NT2/D1 (cell line): ENCODE data around the gene HIPK2.

ENCODE experiments used
- DNase-seq: peaks from one replicate; pipeline ENCODE4 v3.0.0-alpha.2; 2011; ENCODE audit warnings: low read depth, low spot score
- H3K27me3 ChIP-seq: 2 replicates; pipeline ENCODE4 v1.6.0; 2011; ENCODE audit warnings: mild to moderate bottlenecking; ENCODE audit not compliant: insufficient read length, insufficient read depth
- H3K36me3 ChIP-seq: 2 replicates; pipeline ENCODE4 v1.6.1; 2011; ENCODE audit warnings: mild to moderate bottlenecking, low read length, mixed read lengths; ENCODE audit not compliant: insufficient read depth, insufficient read length
- H3K4me1 ChIP-seq: 2 replicates; pipeline ENCODE4 v1.5.1; 2011; ENCODE audit not compliant: insufficient read depth, insufficient read length
- H3K4me3 ChIP-seq: 2 replicates; pipeline ENCODE4 v1.5.1; 2011; ENCODE audit warnings: low read depth; ENCODE audit not compliant: insufficient read length
- H3K9ac ChIP-seq: 2 replicates; pipeline ENCODE4 v1.6.0; 2011; ENCODE audit warnings: low read depth; ENCODE audit not compliant: insufficient read length
- H3K9me3 ChIP-seq: 2 replicates; pipeline ENCODE4 v1.5.1; 2011; ENCODE audit warnings: mild to moderate bottlenecking, low read length; ENCODE audit not compliant: insufficient read depth
- SUZ12 ChIP-seq: IDR thresholded peaks from 2 replicates; pipeline ENCODE4 v1.6.1; 2011; ENCODE audit not compliant: insufficient read length, insufficient read depth; ENCODE audit errors: extremely low read depth
- YY1 ChIP-seq: IDR thresholded peaks from 2 replicates; pipeline ENCODE4 v1.6.1; 2011; ENCODE audit not compliant: insufficient read length, insufficient read depth
- ZNF274 ChIP-seq: IDR thresholded peaks from 2 replicates; pipeline ENCODE4 v1.6.1; 2011; ENCODE audit warnings: mild to moderate bottlenecking, low read depth, low read length

HIPK2 gene

GRCh38 chr7:139626817-139627216, 151.0 kb downstream of the HIPK2 start:
- DNase-seq = no peak
- Histone ChIP-seq H3K9me3 (no peaks in the 10 kb centered on the region), H3K36me3 (peaks cover 18% of the 10 kb centered on the region), H3K27me3 (no peaks in the 10 kb centered on the region), H3K9ac (no peak overlapping the region), H3K4me3 (no peak overlapping the region), H3K4me1 (peaks cover 3% of the 10 kb centered on the region)
- TF ChIP-seq SUZ12 (no peak), YY1 (no peak), ZNF274 (no peak)

GRCh38 chr7:139623518-139623917, 154.3 kb downstream of the HIPK2 start:
- H3K4me1 ChIP-seq = peaks cover 3% of the 10 kb centered on the region
- peaks cover 16% of the 10 kb centered on the region for H3K36me3 ChIP-seq
- TF ChIP-seq YY1 = no peak
- TF ChIP-seq SUZ12 = no peak
- TF ChIP-seq ZNF274 = no peak
- no peak for DNase-seq
- H3K27me3 ChIP-seq = no peaks in the 10 kb centered on the region
- no peak overlapping the region for H3K9ac ChIP-seq
- H3K9me3 ChIP-seq = no peaks in the 10 kb centered on the region
- no peak overlapping the region for H3K4me3 ChIP-seq

DNA sequence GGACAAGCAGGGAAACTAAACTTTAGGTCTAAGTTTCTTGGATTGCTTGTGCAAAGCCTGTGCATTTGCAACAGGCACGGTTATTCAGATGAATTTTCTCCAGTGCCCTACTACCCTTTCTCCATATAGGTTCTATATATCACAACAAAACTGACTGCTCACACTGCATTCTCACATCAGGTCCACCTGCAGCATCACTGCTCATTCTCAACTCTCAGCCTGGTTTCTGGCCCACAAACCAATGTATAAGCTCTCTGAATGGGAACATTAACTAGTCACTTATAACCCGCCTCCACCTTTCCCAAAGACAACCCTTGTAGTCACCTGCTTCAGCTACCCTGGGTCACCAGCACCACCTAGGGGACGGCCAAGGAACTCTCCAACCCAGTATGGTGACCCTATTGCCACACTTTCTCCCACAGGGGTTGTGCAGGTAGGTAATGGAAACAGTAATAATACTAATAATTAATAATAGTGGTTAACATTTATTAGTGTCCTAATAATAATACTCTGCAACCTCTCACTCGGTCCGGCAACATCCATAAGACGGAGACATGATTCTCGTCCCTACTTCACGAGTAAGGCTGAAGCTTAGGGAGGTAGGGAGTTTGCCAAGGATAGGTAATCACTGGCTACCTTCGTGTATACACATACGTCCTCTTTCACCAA, 157.0 kb downstream of the HIPK2 start:
- H3K27me3 ChIP-seq = no peaks in the 10 kb centered on the region
- no peak overlapping the region for H3K9ac ChIP-seq
- H3K4me1 ChIP-seq = no peaks in the 10 kb centered on the region
- peak; percentile 47 for DNase-seq
- H3K4me3 ChIP-seq = no peak overlapping the region
- TF ChIP-seq SUZ12 = no peak
- TF ChIP-seq YY1 = no peak
- TF ChIP-seq ZNF274 = no peak
- H3K9me3 ChIP-seq = no peaks in the 10 kb centered on the region
- H3K36me3 ChIP-seq = peaks cover 10% of the 10 kb centered on the region

GRCh38 chr7:139619367-139619657, 158.5 kb downstream of the HIPK2 start:
- TF ChIP-seq YY1 (no peak), ZNF274 (no peak), SUZ12 (no peak)
- H3K27me3 ChIP-seq = no peaks in the 10 kb centered on the region
- no peak overlapping the region for H3K4me3 ChIP-seq
- DNase-seq = no peak
- no peaks in the 10 kb centered on the region for H3K9me3 ChIP-seq
- no peaks in the 10 kb centered on the region for H3K4me1 ChIP-seq
- H3K9ac ChIP-seq = no peak overlapping the region
- H3K36me3 ChIP-seq = peaks cover 4% of the 10 kb centered on the region

GRCh38 chr7:139618482-139619366, 159.1 kb downstream of the HIPK2 start:
- peak; percentile 28 for DNase-seq
- H3K36me3 ChIP-seq = peaks cover 4% of the 10 kb centered on the region
- no peaks in the 10 kb centered on the region for H3K4me1 ChIP-seq

DNA sequence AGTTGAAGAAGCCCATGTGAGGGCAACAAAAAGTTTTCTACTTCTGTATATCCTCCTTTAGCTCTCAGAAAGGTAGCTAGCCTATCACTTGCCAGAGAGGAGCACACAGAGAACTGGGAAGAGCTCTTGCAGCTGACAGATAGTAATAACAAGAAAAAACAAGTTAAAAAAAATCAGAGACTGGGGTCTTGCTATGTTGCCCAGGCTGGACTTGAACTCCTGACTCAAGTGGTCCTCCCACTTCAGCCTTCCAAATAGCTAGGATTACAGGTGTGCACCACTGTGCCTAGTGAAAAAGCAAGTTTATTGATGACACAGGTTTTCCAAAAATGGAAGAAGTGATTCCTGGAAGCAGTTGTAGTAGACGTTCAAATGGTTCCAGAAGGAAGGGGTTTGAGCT, 160.7 kb downstream of the HIPK2 start:
- no peak overlapping the region for H3K9ac ChIP-seq
- H3K36me3 ChIP-seq = peaks cover 4% of the 10 kb centered on the region
- no peaks in the 10 kb centered on the region for H3K4me1 ChIP-seq
- no peaks in the 10 kb centered on the region for H3K27me3 ChIP-seq
- no peaks in the 10 kb centered on the region for H3K9me3 ChIP-seq
- H3K4me3 ChIP-seq = no peak overlapping the region
- no peak for DNase-seq
- no peak for TF ChIP-seq ZNF274

More at GRCh38 chr7:139618482-139619366, 159.1 kb downstream of the HIPK2 start:
- Histone ChIP-seq H3K9me3 (no peaks in the 10 kb centered on the region), H3K4me3 (no peak overlapping the region), H3K27me3 (no peaks in the 10 kb centered on the region), H3K9ac (no peak overlapping the region)
- TF ChIP-seq SUZ12 (no peak), ZNF274 (no peak), YY1 (no peak)

DNA sequence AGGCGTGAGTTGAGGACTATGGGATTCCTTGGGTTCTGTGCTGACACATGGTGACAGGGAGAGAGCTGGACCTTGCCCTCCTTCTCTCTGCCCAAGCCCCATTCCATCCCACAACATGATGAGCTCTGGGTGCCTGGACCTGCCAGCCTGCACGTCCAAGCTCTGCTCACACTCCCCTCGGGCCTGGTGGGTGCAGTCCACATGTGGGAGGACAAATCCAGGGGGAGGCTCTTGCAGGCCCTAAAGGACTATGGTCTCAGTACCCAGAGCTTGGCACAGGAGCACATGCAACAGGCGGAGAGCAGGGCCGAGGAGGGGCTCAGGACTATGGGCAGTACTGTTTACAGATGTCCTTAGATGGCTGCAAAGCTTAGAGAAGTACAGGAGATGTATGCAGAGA, 162.9 kb downstream of the HIPK2 start:
- TF ChIP-seq SUZ12 (no peak), YY1 (no peak), ZNF274 (no peak)
- Histone ChIP-seq H3K9me3 (no peaks in the 10 kb centered on the region), H3K4me3 (no peak overlapping the region)

More for the DNA sequence above, 162.9 kb downstream of the HIPK2 start:
- Histone ChIP-seq H3K36me3 (peaks cover under 1% of the 10 kb centered on the region), H3K27me3 (no peaks in the 10 kb centered on the region), H3K9ac (no peak overlapping the region), H3K4me1 (no peaks in the 10 kb centered on the region)
- DNase-seq = no peak
